Thymus (tissue), 11 donors: ENCODE results near the gene CDC42EP4. TPM values are rescaled to one million over a fixed set of nuclear protein-coding genes. Genes with fewer than 3 reads are reported as not detected.

ENCODE experiments used
- DNase-seq, 9 donors: peaks; one replicate each; pipeline ENCODE4 v3.0.0-alpha.2; 2013; ENCODE audit warnings: low spot score in 9 of 9, low read depth in 6 of 9, missing footprints in 1 of 9
- H3K27ac ChIP-seq, 2 donors: one replicate each; pipeline ENCODE4 v1.5.1; 2013; ENCODE audit warnings: control low read depth in 1 of 2, low read depth in 1 of 2, low read length in 1 of 2, mild to moderate bottlenecking in 1 of 2, moderate library complexity in 1 of 2
- H3K27me3 ChIP-seq, 2 donors: one replicate each; pipeline ENCODE4 v1.5.1; 2013; ENCODE audit warnings: low read length in 1 of 2; ENCODE audit not compliant: control insufficient read depth in 2 of 2, insufficient read depth in 1 of 2
- H3K36me3 ChIP-seq, 2 donors: one replicate each; pipeline ENCODE4 v1.5.1; 2013; ENCODE audit warnings: low read length in 1 of 2, mild to moderate bottlenecking in 1 of 2, moderate library complexity in 1 of 2; ENCODE audit not compliant: control insufficient read depth in 2 of 2, insufficient read depth in 2 of 2
- H3K4me1 ChIP-seq, 2 donors: one replicate each; pipeline ENCODE4 v1.5.1; 2013; ENCODE audit warnings: low read length in 2 of 2; ENCODE audit not compliant: control insufficient read depth in 2 of 2, insufficient read depth in 2 of 2
- H3K4me3 ChIP-seq, 2 donors: one replicate each; pipeline ENCODE4 v1.5.1; 2013; ENCODE audit warnings: low read length in 2 of 2, control low read depth in 1 of 2, mild to moderate bottlenecking in 1 of 2
- H3K9me3 ChIP-seq, 2 donors: one replicate each; pipeline ENCODE4 v1.5.1; 2013; ENCODE audit warnings: low read length in 1 of 2, mild to moderate bottlenecking in 1 of 2; ENCODE audit not compliant: control insufficient read depth in 2 of 2, insufficient read depth in 1 of 2
- WGBS: extraction: QIAGEN DNeasy Blood & Tissue Kit; methylation state at CpG from one replicate; pipeline ENCODE4 v1.1.7; 2013; 5-methylcytosine and 5-hydroxymethylcytosine counted together
- polyA plus RNA-seq: library from polyadenylated mRNA; stranded (reverse); fragments of 200-250 nt; gene quantifications from one replicate; pipeline ENCODE4 v1.2.3, GENCODE V29; 2013
- total RNA-seq: library from RNA; stranded (reverse); fragments of 120-200 nt; gene quantifications from one replicate; pipeline ENCODE4 v1.2.4, GENCODE V29; 2013
- donor health status: healthy.

Gene CDC42EP4
- total and polyA plus RNA-seq, 2 donors = 20.8 to 30.9 TPM

GRCh38 chr17:73257516-73257915 lies 54.3 kb downstream of the CDC42EP4 start:
- Histone ChIP-seq H3K27ac (no peak overlapping the region), H3K36me3 (no peaks in the 10 kb centered on the region), H3K4me1 (no peaks in the 10 kb centered on the region), H3K27me3 (no peaks in the 10 kb centered on the region), H3K4me3 (no peak overlapping the region), H3K9me3 (no peaks in the 10 kb centered on the region)
- no peak for DNase-seq
- WGBS = 93% methylated on average over 6 of the region's 6 CpGs

GRCh38 chr17:73256220-73256619 lies 55.6 kb downstream of the CDC42EP4 start:
- Histone ChIP-seq H3K27me3 (no peaks in the 10 kb centered on the region), H3K4me1 (no peaks in the 10 kb centered on the region), H3K9me3 (no peaks in the 10 kb centered on the region), H3K4me3 (no peak overlapping the region), H3K27ac (no peak overlapping the region), H3K36me3 (no peaks in the 10 kb centered on the region)
- WGBS = 96% methylated on average over 3 of the region's 3 CpGs
- no peak for DNase-seq

GRCh38 chr17:73255671-73256181 lies 56.1 kb downstream of the CDC42EP4 start:
- peak in 4 of 9 donors; percentile 31 to 62 (median 47) for DNase-seq
- Histone ChIP-seq H3K27me3 (no peaks in the 10 kb centered on the region), H3K9me3 (no peaks in the 10 kb centered on the region), H3K4me3 (no peak overlapping the region), H3K4me1 (no peaks in the 10 kb centered on the region), H3K27ac (no peak overlapping the region), H3K36me3 (no peaks in the 10 kb centered on the region)
- 17% methylated on average over 8 of the region's 8 CpGs for WGBS

- H3K9me3 ChIP-seq = no peaks in the 10 kb centered on the region
- H3K27me3 ChIP-seq = no peaks in the 10 kb centered on the region
- no peak for DNase-seq
- H3K4me3 ChIP-seq = no peak overlapping the region
- no peak overlapping the region for H3K27ac ChIP-seq
- no peaks in the 10 kb centered on the region for H3K4me1 ChIP-seq
- peaks cover 10 to 16% of the 10 kb centered on the region in 2 donors for H3K36me3 ChIP-seq
- WGBS = 97% methylated on average over 8 of the region's 8 CpGs
Observed at GRCh38 chr17:73251871-73252270, 59.9 kb downstream of the CDC42EP4 start.

GRCh38 chr17:73250851-73251640 lies 60.8 kb downstream of the CDC42EP4 start:
- Histone ChIP-seq H3K9me3 (no peaks in the 10 kb centered on the region), H3K4me3 (no peak overlapping the region), H3K4me1 (no peaks in the 10 kb centered on the region), H3K27ac (no peak overlapping the region), H3K27me3 (no peaks in the 10 kb centered on the region), H3K36me3 (peaks cover 10 to 18% of the 10 kb centered on the region in 2 donors)
- DNase-seq = no peak
- WGBS = 95% methylated on average over 10 of the region's 10 CpGs

- DNase-seq = no peak
- Histone ChIP-seq H3K4me3 (no peak overlapping the region), H3K9me3 (no peaks in the 10 kb centered on the region), H3K27ac (no peak overlapping the region), H3K4me1 (no peaks in the 10 kb centered on the region), H3K36me3 (peaks cover 18 to 19% of the 10 kb centered on the region in 2 donors), H3K27me3 (no peaks in the 10 kb centered on the region)
- WGBS = 97% methylated on average over 8 of the region's 8 CpGs
Observed at GRCh38 chr17:73249700-73250099, 62.1 kb downstream of the CDC42EP4 start.

GRCh38 chr17:73248532-73248931 lies 63.3 kb downstream of the CDC42EP4 start:
- Histone ChIP-seq H3K4me1 (no peaks in the 10 kb centered on the region), H3K36me3 (peaks cover 24 to 25% of the 10 kb centered on the region in 2 donors), H3K27me3 (no peaks in the 10 kb centered on the region), H3K27ac (no peak overlapping the region), H3K4me3 (no peak overlapping the region), H3K9me3 (no peaks in the 10 kb centered on the region)
- DNase-seq = no peak
- WGBS = 98% methylated on average over 10 of the region's 10 CpGs

GRCh38 chr17:73247726-73248125 lies 64.1 kb downstream of the CDC42EP4 start:
- no peaks in the 10 kb centered on the region for H3K4me1 ChIP-seq
- DNase-seq = no peak
- no peak overlapping the region for H3K27ac ChIP-seq
- 95% methylated on average over 2 of the region's 2 CpGs for WGBS
- H3K9me3 ChIP-seq = no peaks in the 10 kb centered on the region
- H3K36me3 ChIP-seq = peaks cover 27 to 28% of the 10 kb centered on the region in 2 donors
- H3K4me3 ChIP-seq = no peak overlapping the region
- H3K27me3 ChIP-seq = no peaks in the 10 kb centered on the region

GRCh38 chr17:73240561-73240960 lies 71.2 kb downstream of the CDC42EP4 start:
- H3K9me3 ChIP-seq = no peaks in the 10 kb centered on the region
- H3K4me3 ChIP-seq = no peak overlapping the region
- WGBS = 83% methylated on average over 2 of the region's 2 CpGs
- no peaks in the 10 kb centered on the region for H3K27me3 ChIP-seq
- H3K36me3 ChIP-seq = peaks cover 33 to 42% of the 10 kb centered on the region in 2 donors
- H3K4me1 ChIP-seq = peaks cover 7 to 13% of the 10 kb centered on the region in 2 donors
- no peak overlapping the region for H3K27ac ChIP-seq
- DNase-seq = no peak
